Hematopoietic multipotent progenitor cell (in vitro differentiated cells): ENCODE measurements around the gene NUP93. TPM values are rescaled to one million over a fixed set of nuclear protein-coding genes. Genes with fewer than 3 reads are reported as not detected.
"Not testable (repeated sequence)": the region's sequence is repeated elsewhere in the genome, so short reads cannot be mapped to it uniquely, and the experiment has no call there.

Experiments used
- DNase-seq, 3 donors: peaks; one replicate each; pipeline ENCODE4 v3.0.0-alpha.2; 2011 to 2015; ENCODE audit warnings: low read depth in 2 of 3, low spot score in 2 of 3
- total RNA-seq: library from RNA; depleted of rRNA; stranded (reverse); fragments of >200 nt; gene quantifications from one replicate; pipeline ENCODE4 v1.2.3, GENCODE V29; 2012

The NUP93 gene
- total RNA-seq, 1 donor = 59.8 TPM

- DNase-seq = no peak
Measured at GRCh38 chr16:56810954-56811353, 81.0 kb downstream of the NUP93 start.

- DNase-seq = not testable (repeated sequence)
Measured at GRCh38 chr16:56811602-56812001, 81.7 kb downstream of the NUP93 start.

DNA sequence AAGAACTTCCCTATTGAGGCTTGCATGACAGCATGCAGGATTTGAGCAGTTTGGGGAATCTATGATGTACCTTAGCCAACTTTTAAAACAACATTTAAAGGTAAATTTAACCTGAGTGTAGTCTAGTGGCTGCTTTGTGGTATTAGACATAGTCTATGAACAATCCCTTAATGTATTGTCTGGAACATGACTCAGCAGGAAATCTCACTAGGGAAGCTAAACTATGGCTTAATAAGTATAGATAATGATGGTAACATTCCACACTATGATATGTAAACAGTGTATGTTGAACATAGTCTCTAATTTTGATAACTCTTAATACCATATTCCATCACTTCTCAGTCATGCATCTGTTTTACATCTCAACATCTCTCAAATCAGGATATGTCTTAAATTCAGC lies 83.0 kb downstream of the NUP93 start:
- no peak for DNase-seq

GRCh38 chr16:56814537-56815432 lies 84.9 kb downstream of the NUP93 start:
- DNase-seq = no peak

GRCh38 chr16:56815721-56816120 lies 85.8 kb downstream of the NUP93 start:
- no peak for DNase-seq

- no peak for DNase-seq
Measured at GRCh38 chr16:56817056-56817455, 87.1 kb downstream of the NUP93 start.

DNA sequence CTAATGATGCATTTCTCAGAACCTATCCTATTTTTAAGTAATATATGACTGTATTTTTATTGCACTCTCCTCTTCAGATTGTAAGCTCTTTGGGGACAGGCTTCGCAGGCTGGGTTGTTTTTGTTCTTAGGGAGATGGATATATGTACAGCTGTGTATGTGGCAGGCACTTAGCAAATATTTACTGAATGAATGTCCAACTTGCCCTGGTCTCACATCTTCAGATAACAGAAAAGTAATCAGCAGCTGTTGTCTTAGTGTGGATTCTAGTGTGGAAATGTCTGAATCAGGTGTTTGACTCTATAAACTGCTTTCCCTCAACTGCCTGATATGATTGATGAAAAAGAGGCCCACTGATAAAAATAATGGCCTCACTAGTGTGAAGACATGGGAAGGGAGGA lies 88.0 kb downstream of the NUP93 start:
- DNase-seq = no peak

DNA sequence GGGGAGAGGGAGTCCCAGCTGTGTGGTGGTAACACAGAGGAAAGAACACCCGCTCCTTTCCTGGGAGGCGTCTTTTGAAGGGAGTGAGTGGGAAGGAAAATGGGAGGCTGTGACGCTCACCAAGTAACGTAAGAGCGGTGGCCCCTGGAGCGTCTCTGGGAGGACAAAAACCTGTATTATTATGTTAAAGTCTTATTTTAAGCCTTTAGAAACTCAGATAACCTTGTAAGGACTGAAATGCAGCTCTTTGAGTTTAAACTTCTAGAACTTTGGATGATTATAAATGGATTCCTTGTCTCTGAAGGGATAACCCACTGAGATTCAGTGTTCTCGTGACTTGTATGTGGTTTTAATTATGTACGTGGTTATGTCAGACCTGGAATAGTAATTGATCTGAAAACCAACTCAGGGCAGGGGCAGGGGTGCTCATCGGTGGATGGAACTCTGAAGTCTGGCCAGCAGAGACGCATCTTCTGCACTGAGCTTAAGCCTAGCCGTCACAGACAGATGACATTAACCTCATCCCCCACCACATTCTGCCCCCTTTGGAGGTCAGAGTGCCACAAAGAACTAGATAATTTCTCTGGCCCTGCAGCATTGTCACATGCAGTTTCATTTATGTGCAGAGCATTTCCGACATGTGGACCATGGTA lies 93.3 kb downstream of the NUP93 start:
- DNase-seq = no peak

DNA sequence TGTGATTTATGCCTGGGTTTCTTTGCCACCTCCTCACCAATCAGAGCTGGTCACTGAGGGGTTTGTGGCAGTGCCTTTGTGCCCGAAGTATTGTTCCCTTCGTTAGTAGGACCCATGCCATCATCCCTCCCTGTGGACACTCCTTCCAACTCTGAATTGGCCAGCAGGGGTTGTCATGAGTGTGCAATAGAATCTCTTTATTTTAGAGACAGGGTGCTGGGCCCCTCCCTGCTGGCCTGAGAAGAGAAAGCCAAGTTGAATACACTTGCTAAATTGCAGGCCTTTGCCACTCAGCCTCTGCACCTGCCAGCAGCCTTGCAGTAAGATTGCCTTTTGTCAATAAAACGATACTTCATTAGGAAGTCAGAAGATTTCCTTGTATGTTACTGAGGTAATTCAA lies 94.4 kb downstream of the NUP93 start:
- DNase-seq = peak in 1 of 3 donors; percentile 8

- DNase-seq = no peak
Measured at GRCh38 chr16:56824804-56825203, 94.9 kb downstream of the NUP93 start.

DNA sequence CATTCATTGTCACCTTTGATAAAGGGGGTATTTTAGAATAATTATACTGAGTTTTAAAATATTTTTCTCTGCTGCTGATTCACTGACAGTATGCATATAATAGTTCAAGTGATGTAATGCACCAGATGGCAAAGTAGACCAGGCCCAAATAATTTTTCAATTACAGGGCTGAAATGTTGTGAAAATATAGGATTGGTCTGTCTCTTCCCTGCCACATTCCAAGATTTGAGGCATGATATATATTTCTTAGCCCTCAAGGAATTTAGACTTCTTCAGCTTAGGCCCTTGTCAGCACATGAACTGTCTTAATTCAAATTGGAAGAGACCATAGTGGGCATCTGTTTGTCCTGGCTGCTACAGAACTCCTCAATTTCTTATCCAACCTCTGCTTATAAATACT lies 95.9 kb downstream of the NUP93 start:
- DNase-seq = no peak

- DNase-seq = no peak
Measured at GRCh38 chr16:56828647-56829046, 98.7 kb downstream of the NUP93 start.

- no peak for DNase-seq
Measured at GRCh38 chr16:56830669-56831068, 100.7 kb downstream of the NUP93 start.

- DNase-seq = no peak
Measured at GRCh38 chr16:56832768-56833167, 102.8 kb downstream of the NUP93 start.

DNA sequence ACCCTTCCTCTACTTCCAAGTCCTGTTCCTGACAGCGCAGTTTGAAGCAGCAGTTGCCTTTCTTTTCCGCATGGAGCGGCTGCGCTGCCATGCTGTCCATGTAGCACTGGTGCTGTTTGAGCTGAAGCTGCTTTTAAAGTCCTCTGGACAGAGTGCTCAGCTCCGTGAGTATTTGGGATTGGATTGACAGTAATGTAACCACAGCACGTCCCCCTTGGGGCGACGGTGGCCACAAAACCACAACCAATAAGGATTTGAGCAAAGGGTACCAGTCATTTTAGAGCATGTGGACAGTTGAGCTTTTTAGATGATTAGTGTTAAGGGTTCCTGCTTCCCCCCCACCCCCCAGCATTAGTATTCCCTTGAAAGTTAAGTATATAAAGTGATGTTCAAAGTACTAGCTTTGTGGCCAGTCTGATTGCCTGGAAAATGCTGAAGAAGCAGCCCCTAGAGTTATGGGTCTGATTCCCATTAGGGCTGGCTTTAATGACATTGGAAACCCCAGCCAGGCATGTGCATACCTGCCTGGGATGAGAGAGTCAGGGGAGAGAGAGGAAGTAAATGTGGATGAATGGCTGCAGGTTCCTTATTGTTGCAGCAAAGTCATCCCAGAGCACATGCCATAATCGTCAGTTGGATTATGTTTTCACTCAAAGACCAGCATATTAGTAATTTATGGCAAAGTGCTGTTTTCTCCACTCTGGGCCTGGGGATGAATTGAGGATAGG lies 103.5 kb downstream of the NUP93 start:
- DNase-seq = no peak

DNA sequence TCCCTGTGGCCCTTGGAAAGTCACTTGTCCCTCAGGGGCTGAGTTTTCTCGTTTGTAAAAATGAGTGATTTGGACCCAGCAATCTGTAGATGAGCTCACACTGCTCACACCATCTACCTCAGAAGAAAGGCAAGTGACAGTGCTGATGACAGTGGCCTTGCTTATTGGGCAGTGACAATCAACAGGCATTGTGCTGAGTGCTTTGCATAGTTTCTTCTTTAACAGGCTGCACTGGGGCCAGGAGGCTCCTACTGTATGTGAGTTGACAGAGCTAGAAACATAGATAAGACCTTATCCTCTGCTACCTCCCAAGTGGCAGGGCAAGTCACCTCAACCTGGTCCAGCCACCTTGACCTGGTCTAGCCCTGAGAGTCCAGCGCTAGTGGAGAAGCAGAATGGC lies 105.4 kb downstream of the NUP93 start:
- DNase-seq = no peak

DNA sequence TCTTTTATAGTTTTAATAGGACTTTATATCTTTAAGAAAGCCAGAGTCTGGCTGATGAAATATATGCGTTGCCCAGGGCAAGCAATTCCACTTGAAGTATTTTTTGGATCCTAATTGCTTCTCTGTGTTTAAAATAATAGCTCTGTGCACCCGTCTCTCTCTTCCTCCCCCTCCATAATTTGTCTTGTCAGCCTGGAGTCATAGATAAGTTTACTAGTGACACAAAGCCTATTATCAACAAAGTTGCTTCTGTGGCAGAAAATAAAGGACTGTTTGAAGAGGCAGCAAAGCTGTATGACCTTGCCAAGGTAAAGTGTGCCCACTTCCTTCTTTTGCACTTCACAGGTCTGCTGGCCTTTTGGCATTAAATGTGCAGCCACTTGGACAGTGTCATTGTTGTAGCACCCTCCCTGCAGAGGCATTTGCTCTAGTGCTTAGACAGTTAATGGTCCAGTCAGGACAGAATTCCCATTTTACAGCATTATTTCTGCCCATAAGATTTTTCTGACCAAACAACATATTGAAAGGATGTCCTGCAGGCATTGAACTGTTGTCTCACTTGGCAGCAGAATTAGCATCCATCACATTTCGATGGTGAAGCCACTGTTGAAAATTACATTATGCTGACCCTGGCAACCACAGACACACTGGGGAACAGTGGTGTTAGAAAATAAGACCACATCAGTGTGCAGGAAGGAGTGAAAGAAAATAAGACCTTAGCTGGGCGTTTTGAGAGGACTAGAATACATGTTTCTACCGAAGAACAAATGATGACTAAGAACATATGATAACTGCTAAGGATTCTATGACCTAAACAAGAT lies 106.7 kb downstream of the NUP93 start:
- no peak for DNase-seq

DNA sequence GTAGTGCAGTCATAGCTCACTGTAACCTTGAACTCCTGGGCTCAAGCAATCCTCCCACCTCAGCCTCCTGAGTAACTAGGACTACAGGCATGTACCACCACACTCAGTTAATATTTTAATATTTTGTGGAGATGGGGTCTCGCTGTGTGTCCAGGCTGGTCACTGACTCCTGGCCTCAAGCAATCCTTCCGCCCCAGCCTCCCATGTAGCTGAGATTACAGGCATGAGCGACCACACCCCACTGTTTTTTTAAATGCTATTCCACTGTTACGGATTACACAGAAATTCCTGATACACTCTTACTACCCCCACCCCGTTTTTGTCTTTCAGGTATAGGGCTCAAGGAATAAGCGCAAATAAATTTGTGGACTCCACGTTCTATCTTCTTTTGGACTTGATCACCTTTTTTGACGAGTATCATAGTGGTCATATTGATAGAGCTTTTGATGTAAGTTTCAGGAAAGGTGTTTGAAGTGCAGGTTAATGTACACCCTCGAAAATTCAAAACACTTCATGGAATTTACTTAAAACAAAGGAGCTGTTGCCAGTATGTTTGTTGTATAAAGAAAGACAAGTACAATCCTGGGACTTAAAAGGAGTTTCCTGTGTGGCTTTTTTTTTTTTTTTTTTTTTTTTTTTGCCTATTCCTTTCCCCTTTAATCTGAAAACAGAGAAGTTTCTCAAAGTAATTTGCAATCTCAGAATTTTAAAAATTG lies 108.9 kb downstream of the NUP93 start:
- DNase-seq = no peak

DNA sequence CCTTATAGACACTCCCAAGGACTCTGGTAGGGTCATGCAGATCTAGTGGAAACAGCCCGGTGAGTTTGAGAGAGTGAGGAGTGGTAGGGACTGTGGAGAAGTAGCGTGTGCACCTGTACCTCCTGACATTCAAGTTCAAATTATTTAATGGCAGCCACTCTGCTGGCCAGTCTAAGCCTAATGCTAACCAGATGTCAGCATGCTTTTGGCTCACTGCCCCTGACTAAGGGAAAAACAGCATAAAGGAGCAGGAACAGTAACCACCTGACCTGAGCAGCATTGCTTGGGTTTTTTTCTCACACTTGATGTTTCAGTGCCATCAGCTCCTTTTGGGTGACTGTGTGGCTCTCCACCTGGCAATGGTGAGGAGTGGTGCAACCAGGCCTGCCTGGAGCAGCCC lies 111.3 kb downstream of the NUP93 start:
- no peak for DNase-seq

DNA sequence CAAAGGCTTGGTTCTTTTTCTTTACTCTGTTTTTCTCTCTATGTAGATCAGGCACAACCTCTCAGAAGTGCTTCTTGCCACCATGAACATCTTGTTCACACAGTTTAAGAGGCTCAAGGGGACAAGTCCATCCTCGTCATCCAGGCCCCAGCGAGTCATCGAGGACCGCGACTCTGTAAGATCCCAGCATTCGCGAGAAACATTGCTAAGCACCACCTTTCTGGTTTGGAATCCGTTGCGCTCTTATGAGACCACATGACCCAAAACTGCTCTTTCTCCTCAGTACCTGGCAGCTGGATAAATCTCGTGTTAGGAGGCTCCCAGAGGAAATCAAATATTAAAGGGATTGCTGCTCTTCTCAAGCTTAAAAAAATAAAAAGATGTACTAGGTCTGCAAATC lies 111.7 kb downstream of the NUP93 start:
- DNase-seq = no peak
